BJ (cell line): ENCODE results near the gene MGAT5. TPM values are rescaled to one million over a fixed set of nuclear protein-coding genes. Genes with fewer than 3 reads are reported as not detected.

ENCODE experiments used
- CTCF ChIA-PET: fragments of 350-600 bp; formaldehyde crosslinking; extraction: SDS; loops from one replicate; lab custom pipeline; 2021; ENCODE audit warnings: antibody characterized with exemption, inconsistent platforms; lab: Yijun Ruan, JAX
- POLR2A ChIA-PET: fragments of 300-600 bp; sonication (Branson Sonifier 250); formaldehyde crosslinking; extraction: SDS; loops from one replicate; lab custom pipeline; 2021; ENCODE audit warnings: antibody characterized with exemption; lab: Charles Lee
- DNase-seq: peaks from one replicate; pipeline ENCODE4 v3.0.0-alpha.2; 2011; ENCODE audit warnings: low read depth
- H3K27me3 ChIP-seq: 2 replicates; pipeline ENCODE4 v1.6.0; 2011; ENCODE audit warnings: low read length; ENCODE audit not compliant: control insufficient read depth, insufficient read depth
- H3K36me3 ChIP-seq: 2 replicates; pipeline ENCODE4 v1.5.1; 2011; ENCODE audit warnings: low read length; ENCODE audit not compliant: control insufficient read depth, insufficient read depth
- H3K4me3 ChIP-seq: 2 replicates; pipeline ENCODE4 v1.5.1; 2011; ENCODE audit warnings: low read depth, mild to moderate bottlenecking, control low read depth, low read length
- polyA plus RNA-seq: library from polyadenylated mRNA; depleted of rRNA; stranded (reverse); fragments of >200 nt; gene quantifications from 2 replicates; pipeline ENCODE4 v1.2.3, GENCODE V29; 2011
- TF ChIP-seq, protein P1 (sequence below): IDR thresholded peaks from 2 replicates; pipeline ENCODE4 v1.5.1; 2011; ENCODE audit warnings: low read depth, mild to moderate bottlenecking, control low read depth, inconsistent platforms, low read length, moderate library complexity; ENCODE audit not compliant: insufficient read depth

Gene MGAT5
- polyA plus RNA-seq, 1 experiment: 25.0 TPM

DNA sequence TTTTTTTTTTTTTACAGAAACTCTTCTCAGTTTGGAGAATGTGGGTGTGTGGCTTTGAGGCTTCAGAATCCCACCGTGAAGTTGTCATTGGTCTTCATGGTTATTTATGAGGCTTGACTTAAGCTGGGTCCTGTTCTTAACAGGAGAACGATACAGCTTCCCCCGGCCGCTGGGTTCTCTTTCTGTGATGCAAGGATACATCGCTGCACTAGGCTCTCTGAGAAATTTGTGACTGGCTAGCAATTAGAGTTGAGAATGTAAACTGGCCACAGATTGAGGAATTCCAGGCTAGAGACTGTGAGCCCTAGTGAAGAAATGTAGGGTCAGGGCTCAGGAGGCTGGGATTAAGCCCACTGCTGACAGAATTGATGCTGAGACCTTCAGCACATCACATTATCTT, 29.8 kb downstream of the MGAT5 start:
- ChIA-PET CTCF (no interaction called here), POLR2A (no interaction called here)
- TF ChIP-seq, protein P1, sequence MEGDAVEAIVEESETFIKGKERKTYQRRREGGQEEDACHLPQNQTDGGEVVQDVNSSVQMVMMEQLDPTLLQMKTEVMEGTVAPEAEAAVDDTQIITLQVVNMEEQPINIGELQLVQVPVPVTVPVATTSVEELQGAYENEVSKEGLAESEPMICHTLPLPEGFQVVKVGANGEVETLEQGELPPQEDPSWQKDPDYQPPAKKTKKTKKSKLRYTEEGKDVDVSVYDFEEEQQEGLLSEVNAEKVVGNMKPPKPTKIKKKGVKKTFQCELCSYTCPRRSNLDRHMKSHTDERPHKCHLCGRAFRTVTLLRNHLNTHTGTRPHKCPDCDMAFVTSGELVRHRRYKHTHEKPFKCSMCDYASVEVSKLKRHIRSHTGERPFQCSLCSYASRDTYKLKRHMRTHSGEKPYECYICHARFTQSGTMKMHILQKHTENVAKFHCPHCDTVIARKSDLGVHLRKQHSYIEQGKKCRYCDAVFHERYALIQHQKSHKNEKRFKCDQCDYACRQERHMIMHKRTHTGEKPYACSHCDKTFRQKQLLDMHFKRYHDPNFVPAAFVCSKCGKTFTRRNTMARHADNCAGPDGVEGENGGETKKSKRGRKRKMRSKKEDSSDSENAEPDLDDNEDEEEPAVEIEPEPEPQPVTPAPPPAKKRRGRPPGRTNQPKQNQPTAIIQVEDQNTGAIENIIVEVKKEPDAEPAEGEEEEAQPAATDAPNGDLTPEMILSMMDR: no peak
- no peak for DNase-seq
- Histone ChIP-seq H3K36me3 (no peaks in the 10 kb centered on the region), H3K4me3 (no peak overlapping the region), H3K27me3 (no peaks in the 10 kb centered on the region)

DNA sequence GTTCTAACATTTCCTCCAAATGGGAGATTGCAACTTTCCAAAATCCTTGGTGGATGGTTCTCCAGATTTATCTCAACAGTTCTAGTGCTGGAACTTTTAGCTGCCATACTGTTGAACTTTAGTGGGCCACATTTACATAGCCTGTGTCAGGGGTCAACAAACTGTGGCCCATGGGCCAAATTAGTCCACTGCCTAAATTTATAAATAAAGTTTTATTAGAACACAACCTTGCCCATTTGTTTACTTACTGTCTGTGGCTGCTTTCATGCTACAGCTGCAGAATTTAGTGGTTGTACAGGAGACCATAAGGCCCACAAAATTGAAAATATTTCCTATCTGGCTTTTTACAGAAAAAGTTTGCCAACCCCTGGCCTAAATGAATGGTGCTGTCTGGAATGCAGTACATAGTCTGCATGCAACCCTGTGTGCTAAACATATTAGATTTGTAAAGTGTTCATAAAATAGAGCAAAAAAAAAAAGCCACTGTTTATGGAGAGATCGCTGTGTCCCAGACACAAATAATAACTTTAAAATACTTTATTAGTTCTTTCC, 30.3 kb downstream of the MGAT5 start:
- DNase-seq: peak; percentile 40
- Histone ChIP-seq H3K36me3 (no peaks in the 10 kb centered on the region), H3K27me3 (no peaks in the 10 kb centered on the region), H3K4me3 (no peak overlapping the region)
- TF ChIP-seq, protein P1: no peak
- CTCF ChIA-PET: interaction anchor here (0.6 kb wide), 1 partner anchor 16 kb away, joined by 3 read pairs; no protein-coding TSS in a partner anchor
- POLR2A ChIA-PET: no interaction called here

DNA sequence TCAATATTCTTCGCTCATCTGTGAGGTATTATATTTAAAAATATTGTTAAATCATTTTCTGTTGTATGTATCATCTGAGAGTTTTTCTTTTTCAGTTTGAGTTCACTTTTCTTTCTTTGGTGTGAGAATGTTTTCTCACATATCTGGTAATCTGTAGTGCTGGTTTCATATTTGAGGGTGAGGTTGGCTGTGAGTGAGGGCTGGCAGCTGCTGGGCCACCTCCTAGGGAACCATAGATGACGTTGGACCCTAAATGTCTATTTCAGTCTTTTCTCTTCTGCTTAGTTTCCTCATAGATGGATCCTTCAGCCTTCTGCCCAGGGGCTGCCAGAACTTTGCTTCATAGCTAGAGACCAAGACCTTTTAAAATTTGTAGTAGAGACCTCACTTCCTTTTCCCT, 33.5 kb downstream of the MGAT5 start:
- no peak for DNase-seq
- Histone ChIP-seq H3K4me3 (no peak overlapping the region), H3K36me3 (no peaks in the 10 kb centered on the region), H3K27me3 (no peaks in the 10 kb centered on the region)
- POLR2A ChIA-PET: no interaction called here
- TF ChIP-seq, protein P1: no peak
- CTCF ChIA-PET: interaction anchor here (0.7 kb wide), 1 partner anchor 141 kb away, joined by 3 read pairs; no protein-coding TSS in a partner anchor

DNA sequence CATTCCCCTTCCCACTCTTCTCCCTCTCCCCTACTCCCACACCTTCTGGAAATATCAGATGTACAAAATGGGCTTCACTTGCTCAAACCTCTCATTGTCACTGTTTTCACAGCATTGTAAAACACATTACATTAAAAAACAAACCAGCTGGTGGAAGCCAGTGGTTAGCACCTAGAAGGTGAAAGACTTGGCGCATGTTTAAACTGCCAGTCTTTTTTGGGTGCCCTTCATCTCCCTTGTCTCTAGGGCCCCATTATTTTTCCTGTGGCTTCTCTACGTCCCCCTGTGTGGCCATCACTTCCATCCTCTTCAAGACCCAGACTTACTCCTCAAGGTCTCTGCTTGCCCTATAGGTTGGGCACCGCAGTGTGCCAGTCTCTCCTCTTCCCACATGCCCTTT, 34.9 kb downstream of the MGAT5 start:
- ChIA-PET POLR2A (no interaction called here), CTCF (interaction anchor here (1.5 kb wide), 1 partner anchor 11 kb away, joined by 3 read pairs; no protein-coding TSS in a partner anchor)
- DNase-seq: no peak
- Histone ChIP-seq H3K27me3 (no peaks in the 10 kb centered on the region), H3K36me3 (no peaks in the 10 kb centered on the region), H3K4me3 (no peak overlapping the region)
- TF ChIP-seq, protein P1: no peak

DNA sequence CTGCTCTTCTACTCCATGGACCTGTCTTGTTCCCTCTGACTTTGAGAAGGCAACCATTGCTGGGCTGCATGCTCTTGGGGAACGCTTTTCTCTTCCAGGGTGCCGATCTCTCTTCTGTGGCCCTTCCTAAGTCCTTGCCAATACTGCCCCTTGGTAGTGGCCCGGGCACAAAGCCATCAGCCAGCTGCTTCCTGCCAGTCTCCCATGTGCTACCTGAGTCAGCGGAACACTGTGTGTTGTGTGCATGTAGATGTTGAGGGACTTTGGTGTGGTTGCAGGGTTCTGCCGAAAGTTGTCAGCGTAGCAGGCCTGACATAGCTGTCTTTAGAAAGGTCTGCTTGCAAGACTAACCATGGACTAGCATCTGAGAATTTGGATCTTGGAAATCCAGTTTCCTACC, 35.4 kb downstream of the MGAT5 start:
- Histone ChIP-seq H3K27me3 (no peaks in the 10 kb centered on the region), H3K4me3 (no peak overlapping the region), H3K36me3 (no peaks in the 10 kb centered on the region)
- no peak for DNase-seq
- CTCF ChIA-PET: interaction anchor here (1.5 kb wide), 1 partner anchor 10 kb away, joined by 3 read pairs; no protein-coding TSS in a partner anchor
- POLR2A ChIA-PET: no interaction called here
- TF ChIP-seq, protein P1: no peak
